H9 (cell line): ENCODE measurements around the gene TSGA10IP. TPM values are rescaled to one million over a fixed set of nuclear protein-coding genes. Genes with fewer than 3 reads are reported as not detected.

ENCODE experiments used
- DNase-seq: peaks from one replicate; pipeline ENCODE4 v3.0.0-alpha.2; 2017
- H2AFZ ChIP-seq: one replicate; pipeline ENCODE4 v1.6.1; 2013; ENCODE audit warnings: mild to moderate bottlenecking, low read length, control low read depth, moderate library complexity
- H2AK5ac ChIP-seq: 2 replicates; pipeline ENCODE4 v1.6.1; 2013; ENCODE audit warnings: low read length, control low read depth, mixed read lengths; ENCODE audit not compliant: insufficient read length
- H2BK120ac ChIP-seq: one replicate; pipeline ENCODE4 v1.6.1; 2013; ENCODE audit warnings: low read depth, mild to moderate bottlenecking, low read length, control low read depth, inconsistent platforms; ENCODE audit not compliant: poor library complexity, severe bottlenecking
- H2BK12ac ChIP-seq: 2 replicates; pipeline ENCODE4 v1.6.1; 2013; ENCODE audit warnings: low read length, control low read depth, mixed read lengths, low read depth; ENCODE audit not compliant: insufficient read length
- H2BK15ac ChIP-seq: 2 replicates; pipeline ENCODE4 v1.6.1; 2013; ENCODE audit warnings: low read depth, low read length, control low read depth
- H2BK20ac ChIP-seq: one replicate; pipeline ENCODE4 v1.6.1; 2013; ENCODE audit warnings: low read depth, mild to moderate bottlenecking, low read length, control low read depth, inconsistent platforms; ENCODE audit not compliant: poor library complexity, severe bottlenecking
- H2BK5ac ChIP-seq: 2 replicates; pipeline ENCODE4 v1.6.1; 2013; ENCODE audit warnings: low read length, control low read depth, mixed read lengths; ENCODE audit not compliant: insufficient read length
- H3K14ac ChIP-seq: 2 replicates; pipeline ENCODE4 v1.6.1; 2013; ENCODE audit warnings: low read length, control low read depth; ENCODE audit not compliant: insufficient read depth
- H3K18ac ChIP-seq: 2 replicates; pipeline ENCODE4 v1.6.1; 2013; ENCODE audit warnings: low read depth, mild to moderate bottlenecking, mixed read lengths, low read length, control low read depth; ENCODE audit not compliant: insufficient read length
- H3K23ac ChIP-seq: 2 replicates; pipeline ENCODE4 v1.6.1; 2013; ENCODE audit warnings: low read length, control low read depth, mixed read lengths, low read depth; ENCODE audit not compliant: insufficient read length
- H3K23me2 ChIP-seq: 2 replicates; pipeline ENCODE4 v1.6.1; 2013; ENCODE audit warnings: low read depth, mild to moderate bottlenecking, mixed read lengths, low read length, control low read depth; ENCODE audit not compliant: insufficient read length, poor library complexity, severe bottlenecking
- H3K27ac ChIP-seq: 2 replicates; pipeline ENCODE4 v1.5.1; 2013; ENCODE audit warnings: low read length, control low read depth, mixed read lengths, low read depth; ENCODE audit not compliant: insufficient read length
- H3K27me3 ChIP-seq: 2 replicates; pipeline ENCODE4 v1.6.1; 2013; ENCODE audit warnings: low read length, control low read depth, inconsistent platforms; ENCODE audit not compliant: insufficient read depth
- H3K4ac ChIP-seq: 2 replicates; pipeline ENCODE4 v1.6.1; 2013; ENCODE audit warnings: low read depth, mild to moderate bottlenecking, control low read depth, inconsistent platforms, low read length, moderate library complexity
- H3K4me1 ChIP-seq: 2 replicates; pipeline ENCODE4 v1.6.1; 2013; ENCODE audit warnings: low read length, control low read depth, inconsistent platforms; ENCODE audit not compliant: insufficient read depth
- H3K4me2 ChIP-seq: 2 replicates; pipeline ENCODE4 v1.6.1; 2013; ENCODE audit warnings: low read length, control low read depth, mixed read lengths; ENCODE audit not compliant: insufficient read length, insufficient read depth
- H3K56ac ChIP-seq: 2 replicates; pipeline ENCODE4 v1.6.1; 2013; ENCODE audit warnings: low read depth, mild to moderate bottlenecking, mixed read lengths, low read length, control low read depth; ENCODE audit not compliant: insufficient read length
- H3K79me1 ChIP-seq: 2 replicates; pipeline ENCODE4 v1.6.1; 2013; ENCODE audit warnings: low read depth, mild to moderate bottlenecking, moderate library complexity, low read length, control low read depth, inconsistent platforms; ENCODE audit not compliant: insufficient read depth, poor library complexity, severe bottlenecking
- H3K79me2 ChIP-seq: 2 replicates; pipeline ENCODE4 v1.6.1; 2013; ENCODE audit warnings: low read length, control low read depth, inconsistent platforms; ENCODE audit not compliant: insufficient read depth
- H3K9ac ChIP-seq: 2 replicates; pipeline ENCODE4 v1.6.1; 2013; ENCODE audit warnings: low read length, control low read depth, mixed read lengths; ENCODE audit not compliant: insufficient read length; ENCODE audit errors: extremely low read depth
- H3K9me3 ChIP-seq: one replicate; pipeline ENCODE4 v1.6.1; 2013; ENCODE audit warnings: low read depth, low read length, inconsistent platforms; ENCODE audit not compliant: control insufficient read depth
- H3T11ph ChIP-seq: one replicate; pipeline ENCODE4 v1.6.1; 2013; ENCODE audit warnings: mild to moderate bottlenecking, low read length, control low read depth, inconsistent platforms
- H4K20me1 ChIP-seq: one replicate; pipeline ENCODE4 v1.6.1; 2013; ENCODE audit not compliant: control insufficient read depth, insufficient read length, insufficient read depth
- H4K5ac ChIP-seq: 2 replicates; pipeline ENCODE4 v1.6.1; 2013; ENCODE audit warnings: low read depth, mild to moderate bottlenecking, mixed read lengths, low read length, control low read depth; ENCODE audit not compliant: insufficient read length
- H4K8ac ChIP-seq: replicated peaks from 2 replicates; pipeline ENCODE4 v1.6.1; 2013; ENCODE audit warnings: low read length, control low read depth, mixed read lengths, low read depth; ENCODE audit not compliant: insufficient read length
- H4K91ac ChIP-seq: 2 replicates; pipeline ENCODE4 v1.6.1; 2013; ENCODE audit warnings: low read depth, mild to moderate bottlenecking, moderate library complexity, mixed read lengths, low read length, control low read depth; ENCODE audit not compliant: insufficient read length
- H3K27ac Mint-ChIP-seq, 3 experiments: 2 replicates in 2 of 3; 3 replicates in 1 of 3; pipeline ENCODE4 v1.8.0; 2020 to 2021; ENCODE audit warnings: mixed read lengths in 3 of 3, mild to moderate bottlenecking in 1 of 3, moderate library complexity in 1 of 3
- H3K27me3 Mint-ChIP-seq: 2 replicates; pipeline ENCODE4 v1.8.0; 2021; ENCODE audit warnings: low read depth, mild to moderate bottlenecking, moderate library complexity, mixed read lengths
- H3K36me3 Mint-ChIP-seq, 3 experiments: 2 replicates in 2 of 3; 3 replicates in 1 of 3; pipeline ENCODE4 v1.8.0; 2020 to 2021; ENCODE audit warnings: low read depth in 3 of 3, mixed read lengths in 3 of 3; ENCODE audit not compliant: insufficient read depth in 1 of 3
- H3K4me1 Mint-ChIP-seq, 2 experiments: 2 replicates each; pipeline ENCODE4 v1.8.0; 2020; ENCODE audit warnings: mixed read lengths in 2 of 2
- H3K4me3 Mint-ChIP-seq, 2 experiments: 2 replicates in 1 of 2; 3 replicates in 1 of 2; pipeline ENCODE4 v1.8.0; 2020 to 2021; ENCODE audit warnings: mild to moderate bottlenecking in 2 of 2, mixed read lengths in 2 of 2, moderate library complexity in 1 of 2
- H3K9me3 Mint-ChIP-seq, 2 experiments: 2 replicates in 1 of 2; 3 replicates in 1 of 2; pipeline ENCODE4 v1.8.0; 2020; ENCODE audit warnings: mild to moderate bottlenecking in 2 of 2, mixed read lengths in 2 of 2, moderate library complexity in 1 of 2
- WGBS: extraction: QIAGEN DNeasy Blood & Tissue Kit; methylation state at CpG from one replicate; pipeline ENCODE4 v1.1.7; 2013; ENCODE audit warnings: missing lambda C conversion rate, low lambda C conversion rate, mixed read lengths; ENCODE audit not compliant: insufficient read length; ENCODE audit errors: extremely low coverage; 5-methylcytosine and 5-hydroxymethylcytosine counted together
- total RNA-seq: library from RNA; stranded (reverse); gene quantifications from 2 replicates; pipeline ENCODE4 v1.2.1, GENCODE V29; 2021
- TF ChIP-seq, protein P1 (sequence below): fragments of 200-600 bp; sonication (generic); conservative IDR thresholded peaks from 3 replicates; pipeline ENCODE4 v1.8.0; 2021; ENCODE audit warnings: antibody characterized with exemption, mild to moderate bottlenecking

Gene TSGA10IP
- total RNA-seq, 1 experiment from 2014 or later, result 2.2 TPM

DNA sequence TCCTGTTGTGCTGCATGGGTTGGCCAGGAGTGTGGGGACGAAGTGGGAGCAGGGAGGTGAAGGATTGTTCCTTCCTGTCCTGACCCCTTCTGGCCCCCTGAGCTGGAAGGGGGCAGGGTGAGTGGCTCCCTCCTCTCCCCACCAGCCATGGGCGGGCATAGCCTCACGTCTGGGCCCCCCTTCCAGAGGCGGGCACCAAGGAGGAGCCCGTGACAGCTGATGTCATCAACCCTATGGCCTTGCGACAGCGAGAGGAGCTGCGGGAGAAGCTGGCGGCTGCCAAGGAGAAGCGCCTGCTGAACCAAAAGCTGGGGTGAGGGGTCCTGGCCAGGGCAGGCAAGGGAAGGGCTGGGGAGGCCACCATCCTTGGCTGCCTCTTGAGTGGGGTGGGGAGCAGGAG, 19.6 kb downstream of the TSGA10IP start:
- no peak for DNase-seq
- H3K4ac ChIP-seq, result no peak overlapping the region

More for the DNA sequence above, 19.6 kb downstream of the TSGA10IP start:
- Histone ChIP-seq H3K23me2 (peaks cover 3% of the 10 kb centered on the region), H2AK5ac (no peak overlapping the region), H3K4me2 (no peak overlapping the region), H4K8ac (no peak overlapping the region), H2AFZ (no peak overlapping the region), H4K91ac (no peak overlapping the region), H3K4me1 (peaks cover 3% of the 10 kb centered on the region; the same call in 1 of the 2 replicates), H2BK5ac (no peak overlapping the region), H2BK20ac (no peak overlapping the region), H3K14ac (no peak overlapping the region), H3K79me1 (peaks cover 5% of the 10 kb centered on the region), H2BK120ac (no peak overlapping the region), H2BK15ac (no peak overlapping the region), H3K79me2 (peaks cover 10% of the 10 kb centered on the region; the same call in 1 of the 2 replicates), H3K18ac (no peak overlapping the region), H2BK12ac (no peak overlapping the region), H4K20me1 (no peaks in the 10 kb centered on the region), H3K27me3 (no peaks in the 10 kb centered on the region), H3K56ac (no peak overlapping the region), H3K23ac (no peak overlapping the region), H3K9me3 (no peaks in the 10 kb centered on the region), H3K9ac (no peak overlapping the region), H3K27ac (no peak overlapping the region), H4K5ac (no peak overlapping the region), H3T11ph (no peak overlapping the region)
- peaks cover 11 to 12% of the 10 kb centered on the region in 2 experiments for H3K4me1 Mint-ChIP-seq
- peaks cover 39 to 67% (median 62%) of the 10 kb centered on the region in 3 experiments for H3K36me3 Mint-ChIP-seq
- no peak overlapping the region for H3K27ac Mint-ChIP-seq
- WGBS, result no CpG with 5 or more reads among the region's 10 CpGs
- H3K27me3 Mint-ChIP-seq, result no peaks in the 10 kb centered on the region
- H3K4me3 Mint-ChIP-seq, result no peak overlapping the region
- TF ChIP-seq, protein P1, sequence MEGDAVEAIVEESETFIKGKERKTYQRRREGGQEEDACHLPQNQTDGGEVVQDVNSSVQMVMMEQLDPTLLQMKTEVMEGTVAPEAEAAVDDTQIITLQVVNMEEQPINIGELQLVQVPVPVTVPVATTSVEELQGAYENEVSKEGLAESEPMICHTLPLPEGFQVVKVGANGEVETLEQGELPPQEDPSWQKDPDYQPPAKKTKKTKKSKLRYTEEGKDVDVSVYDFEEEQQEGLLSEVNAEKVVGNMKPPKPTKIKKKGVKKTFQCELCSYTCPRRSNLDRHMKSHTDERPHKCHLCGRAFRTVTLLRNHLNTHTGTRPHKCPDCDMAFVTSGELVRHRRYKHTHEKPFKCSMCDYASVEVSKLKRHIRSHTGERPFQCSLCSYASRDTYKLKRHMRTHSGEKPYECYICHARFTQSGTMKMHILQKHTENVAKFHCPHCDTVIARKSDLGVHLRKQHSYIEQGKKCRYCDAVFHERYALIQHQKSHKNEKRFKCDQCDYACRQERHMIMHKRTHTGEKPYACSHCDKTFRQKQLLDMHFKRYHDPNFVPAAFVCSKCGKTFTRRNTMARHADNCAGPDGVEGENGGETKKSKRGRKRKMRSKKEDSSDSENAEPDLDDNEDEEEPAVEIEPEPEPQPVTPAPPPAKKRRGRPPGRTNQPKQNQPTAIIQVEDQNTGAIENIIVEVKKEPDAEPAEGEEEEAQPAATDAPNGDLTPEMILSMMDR, result no peak
- H3K9me3 Mint-ChIP-seq, result no peaks in the 10 kb centered on the region; a peak in 1 of 5 replicates
